ENCODE results near the gene ADARB2. TPM values are rescaled to one million over a fixed set of nuclear protein-coding genes. Genes with fewer than 3 reads are reported as not detected.

The ADARB2 gene
- total and polyA plus RNA-seq, 2 experiments from 2014 or later = not detected

GRCh38 chr10:1309617-1310270 lies 427.6 kb downstream of the ADARB2 start:
- Histone ChIP-seq H3K4me1 (ENCODE audit: insufficient read depth) (no peaks in the 10 kb centered on the region), H3K27me3 (replicated peaks; ENCODE audit: insufficient read depth) (no peaks in the 10 kb centered on the region)

GRCh38 chr10:1308962-1309616 lies 428.2 kb downstream of the ADARB2 start:
- no peaks in the 10 kb centered on the region for H3K9me2 ChIP-seq (ENCODE audit: insufficient read depth)
- H3K27me3 ChIP-seq (replicated peaks; ENCODE audit: insufficient read depth) = no peaks in the 10 kb centered on the region
- H3K27ac ChIP-seq = no peak overlapping the region
- H3K79me2 ChIP-seq (ENCODE audit: insufficient read depth) = no peaks in the 10 kb centered on the region
- WGBS, 2 experiments (ENCODE audit: low coverage in 1 of 2, low lambda C conversion rate in 2 of 2, missing lambda C conversion rate in 2 of 2) = 16 to 25% methylated on average over 8 of the region's 8 CpGs
- H3K9ac ChIP-seq = no peak overlapping the region
- no peaks in the 10 kb centered on the region for H4K20me1 ChIP-seq (ENCODE audit: insufficient read depth)
- H3F3A ChIP-seq (ENCODE audit: insufficient read depth) = no peaks in the 10 kb centered on the region
- in situ Hi-C loops (cut with MboI) = no loop called here
- no peaks in the 10 kb centered on the region for H3K4me1 ChIP-seq (ENCODE audit: insufficient read depth)
- TF ChIP-seq EZH2 (IDR thresholded peaks at IDR 0.05; ENCODE audit: insufficient read depth, poor library complexity, severe bottlenecking) (no peak), EZH2phosphoT487 (IDR thresholded peaks at IDR 0.05; ENCODE audit: insufficient read depth, low read depth) (no peak)
- H3K4me2 ChIP-seq (ENCODE audit: unreplicated experiment) = no peak overlapping the region
- H2AFZ ChIP-seq = no peak overlapping the region
- H3K9me3 ChIP-seq (ENCODE audit: low read depth) = no peaks in the 10 kb centered on the region
- DNase-seq = no peak
- H3K36me3 ChIP-seq (ENCODE audit: low read depth) = no peaks in the 10 kb centered on the region
- H3K4me3 ChIP-seq = no peak overlapping the region

More at GRCh38 chr10:1309617-1310270, 427.6 kb downstream of the ADARB2 start:
- in situ Hi-C loops (cut with MboI) = no loop called here
- H3K9me2 ChIP-seq (ENCODE audit: insufficient read depth) = no peaks in the 10 kb centered on the region
- no peak for TF ChIP-seq EZH2phosphoT487 (IDR thresholded peaks at IDR 0.05; ENCODE audit: insufficient read depth, low read depth)
- TF ChIP-seq EZH2 (IDR thresholded peaks at IDR 0.05; ENCODE audit: insufficient read depth, poor library complexity, severe bottlenecking) = no peak
- H3K4me3 ChIP-seq = no peak overlapping the region
- no peaks in the 10 kb centered on the region for H3K9me3 ChIP-seq (ENCODE audit: low read depth)
- no peak overlapping the region for H3K27ac ChIP-seq
- H3K4me2 ChIP-seq (ENCODE audit: unreplicated experiment) = no peak overlapping the region
- no peaks in the 10 kb centered on the region for H3F3A ChIP-seq (ENCODE audit: insufficient read depth)
- H3K79me2 ChIP-seq (ENCODE audit: insufficient read depth) = no peaks in the 10 kb centered on the region
- H4K20me1 ChIP-seq (ENCODE audit: insufficient read depth) = no peaks in the 10 kb centered on the region
- 25 to 30% methylated on average over 7 of the region's 7 CpGs for WGBS, 2 experiments (ENCODE audit: low coverage in 1 of 2, low lambda C conversion rate in 2 of 2, missing lambda C conversion rate in 2 of 2)
- H2AFZ ChIP-seq = no peak overlapping the region
- DNase-seq = no peak
- H3K9ac ChIP-seq = no peak overlapping the region
- H3K36me3 ChIP-seq (ENCODE audit: low read depth) = no peaks in the 10 kb centered on the region

- H3K4me3 ChIP-seq = no peak overlapping the region
- TF ChIP-seq EZH2 (IDR thresholded peaks at IDR 0.05; ENCODE audit: insufficient read depth, poor library complexity, severe bottlenecking) (no peak), EZH2phosphoT487 (IDR thresholded peaks at IDR 0.05; ENCODE audit: insufficient read depth, low read depth) (no peak)
- in situ Hi-C loops (cut with MboI) = no loop called here
- H3K36me3 ChIP-seq (ENCODE audit: low read depth) = no peaks in the 10 kb centered on the region
- no peak for DNase-seq
- H3K9me2 ChIP-seq (ENCODE audit: insufficient read depth) = no peaks in the 10 kb centered on the region
- H3K4me1 ChIP-seq (ENCODE audit: insufficient read depth) = no peaks in the 10 kb centered on the region
- H4K20me1 ChIP-seq (ENCODE audit: insufficient read depth) = no peaks in the 10 kb centered on the region
- H3K79me2 ChIP-seq (ENCODE audit: insufficient read depth) = no peaks in the 10 kb centered on the region
- no peak overlapping the region for H3K4me2 ChIP-seq (ENCODE audit: unreplicated experiment)
- no peak overlapping the region for H3K27ac ChIP-seq
- H3K9ac ChIP-seq = no peak overlapping the region
- no peaks in the 10 kb centered on the region for H3K9me3 ChIP-seq (ENCODE audit: low read depth)
- no peak overlapping the region for H2AFZ ChIP-seq
- no peaks in the 10 kb centered on the region for H3K27me3 ChIP-seq (replicated peaks; ENCODE audit: insufficient read depth)
- WGBS, 2 experiments (ENCODE audit: low coverage in 1 of 2, low lambda C conversion rate in 2 of 2, missing lambda C conversion rate in 2 of 2) = 1 to 5% methylated on average over 4 of the region's 4 CpGs
- H3F3A ChIP-seq (ENCODE audit: insufficient read depth) = no peaks in the 10 kb centered on the region
These were observed 429.0 kb downstream of the ADARB2 start for GRCh38 chr10:1308173-1308961.

- Histone ChIP-seq H4K20me1 (ENCODE audit: insufficient read depth) (no peaks in the 10 kb centered on the region), H3K9me2 (ENCODE audit: insufficient read depth) (no peaks in the 10 kb centered on the region), H3K27ac (no peak overlapping the region), H3K9ac (no peak overlapping the region), H3K36me3 (ENCODE audit: low read depth) (no peaks in the 10 kb centered on the region), H3K4me1 (ENCODE audit: insufficient read depth) (no peaks in the 10 kb centered on the region), H3K79me2 (ENCODE audit: insufficient read depth) (no peaks in the 10 kb centered on the region), H2AFZ (no peak overlapping the region), H3K9me3 (ENCODE audit: low read depth) (no peaks in the 10 kb centered on the region), H3F3A (ENCODE audit: insufficient read depth) (no peaks in the 10 kb centered on the region), H3K27me3 (replicated peaks; ENCODE audit: insufficient read depth) (no peaks in the 10 kb centered on the region), H3K4me2 (ENCODE audit: unreplicated experiment) (no peak overlapping the region), H3K4me3 (no peak overlapping the region)
- in situ Hi-C loops (cut with MboI) = no loop called here
- no peak for TF ChIP-seq EZH2phosphoT487 (IDR thresholded peaks at IDR 0.05; ENCODE audit: insufficient read depth, low read depth)
- WGBS, 2 experiments (ENCODE audit: low coverage in 1 of 2, low lambda C conversion rate in 2 of 2, missing lambda C conversion rate in 2 of 2) = 20 to 24% methylated on average over 5 of the region's 5 CpGs
- no peak for DNase-seq
These were observed 436.2 kb downstream of the ADARB2 start for GRCh38 chr10:1301143-1301542.
